HG03095 (cell line): ENCODE data around the gene RO60.
"Not testable (repeated sequence)": the region's sequence is repeated elsewhere in the genome, so short reads cannot be mapped to it uniquely, and the experiment has no call there.

Source experiments
- ATAC-seq: cut with Tn5 transposase; IDR thresholded peaks from one replicate; pipeline ENCODE4 v1.9.1; 2021; ENCODE audit warnings: moderate library complexity; ENCODE audit not compliant: unreplicated experiment

The RO60 gene

DNA sequence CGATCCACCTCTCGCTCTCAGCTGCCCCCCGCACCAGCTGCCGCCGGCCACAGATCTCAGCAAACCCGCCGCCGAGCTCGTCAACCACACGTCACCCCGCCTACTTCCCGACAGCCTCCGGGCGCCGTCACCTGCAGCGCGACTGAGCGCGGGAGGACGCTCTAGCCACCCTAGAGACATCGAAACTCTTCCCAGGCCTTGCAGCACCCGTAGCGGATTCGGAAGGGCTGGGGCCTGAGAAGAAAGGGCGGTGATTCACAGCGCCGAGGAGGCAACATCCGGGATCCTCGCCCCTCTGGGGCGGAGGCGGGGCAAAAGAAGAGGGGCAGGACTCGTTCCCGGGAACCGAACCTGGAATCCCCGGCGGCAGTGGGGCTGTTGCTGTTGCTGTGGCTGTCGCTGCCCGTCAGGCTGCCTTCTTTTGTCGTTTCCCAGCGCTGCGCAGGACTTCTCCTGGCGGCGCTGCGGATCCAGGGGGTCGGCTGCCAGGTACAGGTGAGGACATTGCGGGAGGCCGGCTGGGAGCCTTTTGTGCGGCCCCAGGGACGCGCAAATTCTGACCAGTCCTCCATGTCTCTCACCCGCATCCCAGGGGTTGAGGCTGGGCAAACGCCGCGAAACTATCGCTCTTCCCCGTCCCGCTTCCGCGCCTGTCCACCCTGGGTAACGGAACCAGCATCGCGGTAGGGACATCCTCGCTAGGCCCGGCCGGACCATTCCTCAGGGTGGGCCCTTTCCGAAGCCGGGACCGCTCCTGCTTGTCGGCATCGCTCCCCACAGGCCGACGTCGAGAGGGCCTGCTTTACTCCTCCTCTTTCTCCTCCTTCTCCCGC lies at the start of gene RO60, which contains the start of gene UCHL5:
RO60 (plus strand) TSS at position 331 of the 833 bp plus-strand sequence. CDS start 9,443 bp downstream, outside the sequence.
UCHL5 (minus strand) TSS at position 79 of the 833 bp plus-strand sequence. CDS start 100 bp downstream, outside the sequence.
- ATAC-seq = peak; percentile 91

DNA sequence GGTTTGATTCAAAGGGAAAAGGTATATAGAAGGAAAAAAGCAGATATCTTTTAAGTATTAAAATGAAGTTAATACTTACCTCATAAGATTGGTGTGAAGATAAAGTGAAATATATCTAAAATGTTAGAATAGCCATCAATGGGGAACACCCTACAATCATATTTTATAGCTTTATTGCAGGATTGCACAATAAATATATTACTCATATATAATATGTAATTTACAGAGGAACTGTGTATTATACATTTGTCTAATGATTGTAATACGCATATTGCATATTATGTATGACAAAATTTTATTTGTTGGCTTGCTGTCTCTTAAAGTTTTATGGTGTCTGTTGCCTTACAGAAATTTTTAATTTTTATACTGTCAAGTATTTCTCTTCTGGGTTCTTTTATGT lies 48.0 kb upstream of the RO60 start:
- no peak for ATAC-seq

DNA sequence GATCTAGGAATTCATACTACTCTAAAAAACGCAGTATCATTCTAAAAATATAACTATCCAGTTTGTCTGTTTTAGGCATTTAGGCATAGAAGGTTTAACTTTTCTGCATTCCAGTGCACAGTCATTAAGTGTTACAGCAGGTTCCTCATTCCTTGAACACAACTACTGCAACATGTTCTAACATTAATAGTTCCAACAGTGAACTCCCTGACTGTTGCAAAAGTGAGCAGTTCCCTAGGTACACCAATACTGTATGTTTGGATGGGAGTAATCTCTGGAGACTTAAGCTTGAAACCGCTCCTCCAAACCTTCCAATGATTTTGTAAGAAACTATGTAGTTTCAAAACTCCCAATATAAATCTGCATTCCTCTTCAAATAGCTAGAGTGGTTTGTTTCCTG lies 46.4 kb upstream of the RO60 start:
- no peak for ATAC-seq

DNA sequence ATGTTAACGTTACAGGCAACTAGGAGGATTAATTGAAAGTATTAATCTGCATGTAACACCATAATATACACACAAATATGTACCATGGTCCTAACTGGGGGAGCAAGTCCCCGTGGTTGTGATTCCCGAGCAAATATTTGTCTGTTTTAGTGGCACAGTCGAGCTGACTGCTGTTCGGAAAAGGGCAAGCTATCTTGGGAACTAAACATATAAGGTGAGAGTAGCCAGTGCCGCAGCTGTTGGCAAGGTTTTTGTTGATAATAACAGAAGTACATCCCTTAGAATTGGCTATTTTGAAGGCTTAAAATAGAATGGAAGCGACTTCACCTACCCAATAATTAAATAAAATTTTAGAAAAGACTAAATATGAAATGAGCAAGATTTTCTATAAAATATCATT lies 45.7 kb upstream of the RO60 start:
- ATAC-seq = no peak

DNA sequence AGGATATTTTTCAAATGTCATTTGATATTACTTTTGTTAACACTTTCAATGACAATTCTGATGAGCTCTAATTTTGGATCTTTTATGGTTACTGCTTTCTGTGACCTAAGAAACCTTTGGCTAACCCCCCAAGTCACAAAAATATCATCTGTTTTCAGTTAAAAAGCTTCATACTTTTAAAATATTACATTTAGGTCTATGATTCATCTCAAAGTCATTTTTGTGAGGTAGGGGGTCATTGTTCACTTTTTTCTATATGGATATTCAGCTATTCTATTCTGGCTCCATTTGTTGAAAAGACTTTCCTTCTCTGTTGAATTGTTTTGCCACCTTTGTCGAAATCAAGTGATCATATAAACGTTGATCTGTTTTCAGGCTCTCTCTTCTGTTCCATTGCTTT lies 45.0 kb upstream of the RO60 start:
- ATAC-seq = no peak

DNA sequence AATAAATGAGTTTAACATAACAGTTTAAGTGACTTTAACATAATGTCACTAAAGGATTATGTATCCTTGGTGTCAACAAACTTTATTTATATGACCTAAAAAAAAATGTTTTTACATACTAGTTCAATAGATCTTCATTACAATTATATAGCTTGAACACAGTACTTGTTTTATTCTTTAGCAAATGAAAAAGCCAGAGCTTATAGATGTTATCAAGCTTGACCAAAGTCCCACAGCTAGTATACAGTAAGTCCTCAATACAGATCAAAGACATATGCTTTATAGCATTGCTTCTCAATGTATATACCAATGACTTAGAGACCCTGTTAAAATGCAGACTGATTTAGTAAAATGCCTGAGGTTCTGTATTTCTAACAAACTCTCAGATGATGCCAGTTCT lies 42.6 kb upstream of the RO60 start:
- ATAC-seq = no peak

DNA sequence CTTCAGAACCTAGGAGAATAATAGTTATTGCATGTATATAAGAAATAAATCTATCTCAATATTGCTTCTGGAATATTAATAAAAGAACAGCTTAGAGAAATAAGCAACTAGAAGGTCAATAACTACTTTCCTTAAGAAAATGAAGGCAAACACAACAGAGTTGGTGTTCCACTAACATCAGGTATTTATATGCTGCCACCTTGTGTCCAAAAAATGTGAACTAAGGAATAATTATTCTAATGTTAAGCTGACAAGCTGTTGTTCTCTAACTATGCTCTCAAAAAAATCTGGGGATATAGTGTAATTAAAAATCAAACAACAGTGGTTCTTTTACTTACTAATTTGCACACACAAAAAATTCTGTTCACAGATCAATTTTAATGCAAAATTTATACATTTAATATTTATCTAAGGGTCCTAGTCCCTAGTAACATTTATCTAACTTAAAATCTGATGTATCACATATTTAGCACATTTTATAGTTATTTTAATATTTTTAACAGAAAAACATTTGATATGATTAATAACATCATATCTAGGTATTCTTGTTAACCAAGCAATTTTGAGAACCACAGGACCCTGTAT lies 39.9 kb upstream of the RO60 start:
- ATAC-seq = peak; percentile 62

DNA sequence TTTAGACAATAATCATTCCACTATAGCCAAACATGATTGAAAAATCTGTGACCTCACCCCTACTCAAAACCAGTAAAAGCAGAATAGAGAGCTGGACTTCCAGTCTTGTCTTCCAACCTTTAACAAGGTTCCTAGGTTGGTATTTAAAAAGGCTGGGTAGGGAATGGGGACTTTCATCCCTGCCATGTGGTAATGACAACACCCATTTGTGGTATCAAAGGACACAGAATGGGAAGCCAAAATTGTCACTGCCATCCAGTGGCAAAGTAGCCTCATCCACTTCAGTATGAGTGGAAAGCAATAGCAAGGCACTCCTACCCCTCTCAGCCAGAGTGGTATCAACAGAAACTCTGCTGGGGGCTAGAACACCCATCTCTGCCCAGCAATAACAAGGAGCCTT lies 34.2 kb upstream of the RO60 start:
- no peak for ATAC-seq

DNA sequence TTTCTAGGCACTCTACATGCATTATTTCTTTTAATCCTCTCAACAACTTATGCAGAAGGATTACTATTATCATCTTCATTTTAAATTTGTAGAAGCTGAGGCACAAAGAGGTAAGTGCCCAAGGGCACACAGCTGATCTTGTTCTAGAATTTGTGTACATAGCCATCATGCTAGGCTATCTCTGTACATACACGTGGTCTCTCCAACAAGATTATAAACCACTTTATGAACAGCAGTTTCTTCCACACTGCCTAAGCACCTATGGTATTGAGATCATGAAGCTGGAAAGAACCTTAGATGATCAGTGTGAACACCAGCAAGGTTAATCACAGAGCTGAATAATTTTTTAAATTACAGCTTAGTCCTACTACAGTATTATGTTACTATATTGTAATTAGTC lies 29.1 kb upstream of the RO60 start:
- no peak for ATAC-seq

DNA sequence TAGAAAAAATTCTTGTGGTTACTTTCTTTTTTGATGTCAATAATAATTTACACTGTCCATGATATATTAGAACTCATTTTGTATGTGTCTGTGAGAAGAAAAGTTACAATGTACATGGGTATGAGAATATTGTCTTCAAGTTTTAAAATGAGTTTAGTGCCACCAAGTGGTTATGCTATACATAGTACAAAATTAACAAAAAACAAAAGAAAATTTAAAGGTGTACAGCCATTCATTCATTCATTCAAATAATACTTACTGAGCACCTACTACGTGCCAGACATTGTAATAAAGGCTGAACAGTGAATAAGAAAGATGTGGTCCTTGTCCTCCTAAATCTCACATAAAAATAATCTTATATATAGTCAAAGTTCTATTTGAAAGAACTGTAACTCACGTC lies 28.0 kb upstream of the RO60 start:
- ATAC-seq = peak; percentile 77

DNA sequence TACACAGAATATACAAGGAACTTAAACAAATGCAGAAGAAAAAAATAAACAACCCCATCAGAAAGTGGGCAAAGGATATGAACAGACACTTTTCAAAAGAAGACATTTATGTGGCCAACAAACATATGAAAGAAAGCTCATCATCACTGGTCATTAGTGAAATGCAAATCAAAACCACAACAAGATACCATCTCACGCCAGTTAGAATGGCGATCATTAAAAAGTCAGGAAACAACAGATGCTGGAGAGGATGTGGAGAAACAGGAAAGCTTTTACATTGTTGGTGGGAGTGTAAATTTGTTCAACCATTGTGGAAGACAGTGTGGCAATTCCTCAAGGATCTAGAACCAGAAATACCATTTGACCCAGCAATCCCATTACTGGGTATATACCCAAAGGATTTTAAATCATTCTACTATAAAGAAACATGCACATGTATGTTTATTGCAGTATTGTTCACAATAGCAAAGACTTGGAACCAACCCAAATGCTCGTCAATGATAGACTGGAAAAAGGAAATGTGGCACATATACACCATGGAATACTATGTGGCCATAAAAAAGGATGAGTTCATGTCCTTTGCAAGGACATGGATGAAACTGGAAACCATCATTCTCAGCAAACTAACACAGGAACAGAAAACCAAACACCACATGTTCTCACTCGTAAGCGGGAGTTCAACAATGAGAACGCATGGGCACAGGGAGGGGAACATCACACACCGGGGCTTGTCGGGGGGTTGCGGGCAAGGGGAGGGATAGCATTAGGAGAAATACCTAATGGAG lies 26.6 kb upstream of the RO60 start:
- not testable (repeated sequence) for ATAC-seq

DNA sequence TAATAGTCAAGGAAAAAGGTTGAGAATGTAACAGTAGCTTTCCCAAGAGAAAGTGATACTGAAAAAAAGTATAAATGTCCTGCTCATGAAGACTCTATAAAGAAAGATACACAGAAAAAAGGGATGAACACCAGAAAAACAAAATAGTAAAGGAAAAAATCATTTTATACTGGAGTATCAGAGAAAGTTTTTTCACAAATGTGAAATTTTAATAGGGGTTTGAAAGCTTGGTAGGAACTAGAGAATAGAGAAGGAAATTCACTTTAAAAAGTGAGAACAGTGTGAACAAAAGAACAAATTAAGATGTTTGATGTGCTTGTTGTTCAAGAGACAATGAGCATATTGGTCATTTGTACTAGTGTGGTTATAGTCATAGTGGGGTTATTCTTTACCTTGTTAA lies 25.8 kb upstream of the RO60 start:
- ATAC-seq = no peak

DNA sequence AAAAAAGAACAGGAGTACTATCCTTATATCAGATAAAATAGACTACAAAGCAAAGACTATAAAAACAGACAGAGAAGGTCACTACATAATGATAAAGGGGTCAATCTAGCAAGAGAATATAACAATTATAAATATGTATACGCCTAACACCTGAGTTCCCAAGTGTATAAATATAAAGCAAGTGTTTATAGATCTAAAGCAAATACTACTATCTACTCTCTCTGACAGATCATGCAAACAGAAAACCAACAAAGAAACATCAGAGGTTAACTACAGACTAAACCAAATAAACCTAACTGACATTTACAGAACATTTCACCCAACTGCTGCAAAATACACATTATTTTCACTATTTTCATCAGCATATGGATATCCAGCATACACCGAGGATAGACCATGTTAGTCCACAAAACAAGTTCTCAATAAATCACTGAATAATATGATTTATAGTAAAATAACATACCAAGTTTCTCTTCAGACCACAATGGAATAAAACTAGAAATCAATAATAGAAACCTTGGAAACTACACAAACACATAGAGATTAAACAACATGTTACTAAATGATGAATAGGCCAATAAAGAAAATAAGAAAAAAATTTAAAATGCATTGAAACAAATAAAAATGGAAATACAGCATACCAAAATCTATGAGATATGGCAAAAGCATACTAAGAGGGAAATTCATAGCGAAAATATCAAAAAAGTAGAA lies 22.9 kb upstream of the RO60 start:
- ATAC-seq = no peak

DNA sequence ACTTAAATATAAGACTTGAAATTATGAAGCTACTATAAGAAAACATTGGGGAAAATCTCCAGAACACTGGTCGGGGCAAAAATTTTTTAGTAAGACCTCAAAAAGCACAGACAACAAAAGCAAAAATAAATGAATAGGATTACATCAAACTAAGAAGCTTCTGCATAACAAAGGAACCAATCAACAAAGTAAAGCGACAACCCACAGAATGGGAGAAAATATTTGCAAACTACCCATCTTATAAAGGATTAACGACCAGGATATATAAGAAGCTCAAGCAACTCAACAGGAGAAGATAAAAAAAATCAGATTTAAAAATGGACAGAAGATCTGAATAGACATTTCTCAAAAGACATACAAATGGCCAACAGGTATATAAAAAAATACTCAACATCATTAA lies 19.4 kb upstream of the RO60 start:
- ATAC-seq = no peak

DNA sequence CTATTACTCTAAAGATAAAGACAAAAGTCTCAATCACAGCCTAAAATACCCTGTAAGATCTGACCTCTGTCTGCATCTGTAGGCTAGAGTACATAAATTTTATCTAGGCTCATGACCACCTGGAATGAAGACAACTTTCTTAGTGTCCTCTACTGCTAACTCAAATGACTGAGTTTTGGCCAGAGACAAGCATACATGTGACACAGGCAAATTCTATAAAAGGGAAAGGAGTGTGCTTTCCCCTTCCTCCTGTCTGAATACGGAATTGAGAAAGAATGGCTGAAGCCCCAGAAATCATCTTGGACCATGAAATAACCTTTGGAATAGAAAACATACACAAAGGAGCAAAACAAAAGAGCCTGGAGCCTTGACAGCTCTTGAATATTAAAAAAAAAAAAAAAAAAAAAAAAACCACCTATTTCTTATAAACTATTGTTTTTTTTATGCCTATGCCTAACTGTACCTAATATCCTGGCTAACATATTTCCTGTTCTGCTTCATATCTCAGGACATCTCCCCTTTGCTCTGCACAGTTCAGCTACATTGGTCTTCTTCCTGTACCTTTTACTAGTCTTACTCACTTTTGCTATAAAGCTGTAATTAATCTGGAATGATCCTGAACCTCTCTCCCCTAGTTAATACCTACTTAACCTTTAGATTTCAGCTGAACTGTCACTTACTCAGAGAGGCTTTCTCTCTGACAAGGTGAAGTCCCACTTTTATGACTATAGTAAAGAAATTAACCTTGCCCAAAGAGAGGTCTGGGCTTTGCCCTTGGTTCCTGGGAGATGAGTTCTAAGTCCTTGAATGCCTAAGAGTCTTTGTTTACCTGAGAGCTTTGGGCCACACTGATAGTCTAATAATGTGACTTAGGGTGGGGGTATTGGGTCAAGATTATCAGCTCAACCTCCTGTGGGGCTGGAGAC lies 16.4 kb upstream of the RO60 start:
- no peak for ATAC-seq

DNA sequence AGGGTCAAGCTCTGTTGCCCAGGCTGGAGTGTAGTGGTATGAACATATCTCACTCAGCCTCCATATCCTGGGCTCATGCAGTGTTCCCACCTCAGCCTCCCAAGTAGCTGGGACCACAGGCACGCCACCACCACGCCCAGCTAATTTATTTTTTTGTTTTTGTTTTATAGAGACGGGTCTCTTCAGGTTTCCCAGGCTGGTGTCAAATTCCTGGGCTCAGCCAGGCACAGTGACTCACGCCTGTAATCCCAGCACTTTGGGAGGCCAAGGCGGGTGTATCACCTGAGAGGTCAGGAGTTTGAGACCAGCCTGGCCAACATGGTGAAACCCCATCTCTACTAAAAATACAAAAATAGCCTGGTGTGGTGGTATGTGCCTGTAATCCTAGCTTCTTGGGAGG lies 10.5 kb upstream of the RO60 start:
- ATAC-seq = not testable (repeated sequence)

DNA sequence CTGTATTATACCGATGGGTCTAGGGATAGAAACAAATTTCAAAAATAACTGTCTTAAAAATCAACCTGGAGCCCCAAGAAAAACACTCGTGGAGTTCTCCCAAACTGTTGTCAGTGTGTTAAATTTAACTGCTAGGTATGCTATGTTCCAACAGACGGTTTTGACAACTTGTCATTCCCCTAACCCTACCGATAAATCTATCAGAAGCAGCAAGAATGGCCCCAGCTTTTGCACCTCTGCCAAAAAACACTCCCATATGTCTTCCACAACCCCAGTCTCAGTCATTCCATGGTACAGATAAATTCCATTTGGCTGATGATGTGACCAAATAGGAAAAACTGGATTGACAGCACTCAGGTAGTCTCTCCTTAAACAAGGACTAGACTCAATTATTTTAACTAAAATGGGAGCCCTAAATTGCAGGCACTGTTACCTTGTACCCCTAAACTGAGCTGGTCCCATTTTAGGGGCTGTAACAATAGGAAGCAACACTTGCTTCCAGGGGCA lies 5.2 kb upstream of the RO60 start:
- no peak for ATAC-seq

DNA sequence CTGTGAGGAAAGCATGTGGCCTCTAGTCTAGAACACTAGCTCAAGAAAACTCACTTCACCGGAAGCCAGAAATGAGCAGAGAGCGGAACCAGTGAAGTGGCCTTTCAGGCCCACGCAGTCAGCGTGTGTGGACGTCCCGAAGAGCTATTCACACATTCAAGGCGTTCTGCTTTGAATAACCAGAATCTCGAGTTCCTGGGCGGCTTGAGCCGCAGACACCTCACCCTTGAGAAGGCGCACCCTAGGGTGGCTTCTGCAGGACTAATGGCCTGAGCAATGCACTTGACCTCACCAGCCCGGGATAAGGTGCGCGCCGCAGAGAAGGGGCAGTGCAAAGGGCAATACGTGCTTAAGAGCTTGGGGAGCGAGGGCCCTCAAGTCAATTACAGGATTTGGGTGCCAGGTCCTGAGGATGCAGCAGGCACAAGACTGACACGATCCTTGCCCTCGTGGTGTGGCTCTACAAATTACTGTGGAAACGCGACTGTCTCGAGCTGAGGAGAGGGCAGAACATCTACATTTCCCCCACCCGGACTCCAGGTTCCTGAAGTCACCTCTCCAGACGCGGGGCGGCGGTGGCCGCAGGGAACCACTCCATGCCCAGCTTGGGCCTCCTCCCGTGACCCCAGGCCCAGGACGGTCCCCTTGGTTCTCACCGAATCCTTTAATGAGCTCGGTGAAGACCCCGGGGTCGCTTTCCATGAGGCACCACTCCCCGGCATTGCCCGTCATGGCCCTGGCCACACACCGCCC lies 707 bp upstream of the RO60 start:
- peak; percentile 45 for ATAC-seq

DNA sequence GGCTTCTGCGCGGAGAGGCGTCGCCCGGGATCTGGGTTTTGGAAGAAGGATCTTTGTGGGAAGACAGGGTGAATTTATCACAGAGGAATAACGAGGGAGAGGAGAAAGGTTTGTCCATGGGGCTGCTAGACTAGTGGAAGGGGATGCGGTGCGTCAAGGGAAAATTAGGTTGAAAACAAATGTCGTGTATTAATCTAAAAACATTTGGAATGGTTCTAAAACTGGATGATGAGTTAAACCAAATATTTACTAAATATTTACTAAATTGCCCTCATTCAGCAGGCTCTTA lies 647 bp downstream of the RO60 start:
- ATAC-seq = no peak
